ENCODE results near the gene DEK. TPM values are rescaled to one million over a fixed set of nuclear protein-coding genes. Genes with fewer than 3 reads are reported as not detected.
"Not testable (repeated sequence)": the region's sequence is repeated elsewhere in the genome, so short reads cannot be mapped to it uniquely, and the experiment has no call there.

Gene DEK
- total RNA-seq, 1 experiment from 2014 or later, result 234 TPM

DNA sequence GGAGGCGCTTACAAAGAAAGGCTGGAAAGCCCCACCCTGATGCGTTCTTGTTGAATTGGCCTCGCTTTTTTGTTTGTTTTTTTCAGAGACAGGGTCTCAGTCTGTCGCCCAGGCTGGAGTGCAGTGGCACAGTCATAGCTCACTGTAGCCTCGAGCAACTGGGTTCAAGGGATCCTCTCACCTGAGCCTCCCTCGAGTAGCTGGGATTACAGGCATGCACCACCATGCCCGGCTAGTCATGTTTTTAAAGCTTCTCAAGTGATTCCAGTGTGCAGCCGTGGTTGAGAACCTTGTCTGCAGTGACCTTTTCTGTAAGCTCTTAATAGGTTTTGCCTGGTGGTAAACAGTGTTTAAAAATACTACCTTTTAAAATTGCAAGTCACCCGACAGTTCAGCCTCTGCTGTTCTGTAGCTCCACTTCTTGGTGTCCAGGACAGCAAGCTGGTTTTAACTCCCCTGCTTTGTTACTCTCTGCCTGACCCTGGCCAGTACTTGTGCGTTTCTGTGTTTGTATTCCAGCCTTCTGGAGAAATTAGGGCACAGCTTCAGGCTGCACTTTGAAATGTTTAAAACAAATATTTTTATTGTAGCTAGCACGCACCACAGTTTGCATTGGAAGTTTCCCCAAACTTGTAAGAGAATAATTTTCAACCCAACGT, 54.7 kb downstream of the DEK start:
- no peak overlapping the region for H3K4me3 ChIP-seq (ENCODE audit: low read depth, low read length, poor library complexity, severe bottlenecking)
- H3K27ac ChIP-seq (ENCODE audit: low read depth, low read length, poor library complexity, severe bottlenecking), result no peak overlapping the region
- TF ChIP-seq CTCF (conservative IDR thresholded peaks at IDR 0.05; ENCODE audit: low read depth, low read length), result no peak
- TF ChIP-seq EZH2 (IDR thresholded peaks at IDR 0.05; ENCODE audit: borderline replicate concordance, low read depth, low read length, poor library complexity, severe bottlenecking), result no peak
- intact Hi-C loops (cut with micrococcal nuclease; ENCODE audit: unreplicated experiment), result no loop called here
- ChIA-PET POLR2A (ENCODE audit: low non-redundant PET) (no interaction called here), CTCF (no interaction called here)
- H3K4me1 ChIP-seq (ENCODE audit: insufficient read depth, low read length, poor library complexity, severe bottlenecking), result no peaks in the 10 kb centered on the region
- no peak for DNase-seq (ENCODE audit: low spot score)
- BruUV-seq (replicated peaks), result no TSS peak
- H3K27me3 ChIP-seq (replicated peaks; ENCODE audit: insufficient read depth, low read depth, low read length, poor library complexity), result no peaks in the 10 kb centered on the region
- no peaks in the 10 kb centered on the region for H3K9me3 ChIP-seq (ENCODE audit: low read depth, low read length, poor library complexity, severe bottlenecking)
- H3K36me3 ChIP-seq (ENCODE audit: insufficient read depth, low read length, poor library complexity, severe bottlenecking), result no peaks in the 10 kb centered on the region

DNA sequence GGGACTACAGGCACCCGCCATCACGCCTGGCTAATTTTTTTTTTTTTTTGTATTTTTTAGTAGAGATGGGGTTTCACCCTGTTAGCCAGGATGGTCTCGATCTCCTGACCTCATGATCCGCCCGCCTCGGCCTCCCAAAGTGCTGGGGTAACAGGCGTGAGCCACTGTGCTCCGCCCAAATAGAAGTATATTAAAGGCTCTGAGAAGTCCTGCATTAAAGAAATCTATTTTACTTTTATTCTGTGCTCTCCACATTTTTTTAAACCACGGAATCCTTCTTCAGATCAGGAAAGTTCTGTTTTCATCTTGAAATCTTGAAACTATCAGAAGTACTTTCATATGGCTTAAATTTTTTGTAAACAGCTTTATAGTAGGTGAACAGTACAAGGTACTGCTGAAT, 55.6 kb downstream of the DEK start:
- H3K4me3 ChIP-seq (ENCODE audit: low read depth, low read length, poor library complexity, severe bottlenecking); H3K4me1 ChIP-seq (ENCODE audit: insufficient read depth, low read length, poor library complexity, severe bottlenecking); DNase-seq (ENCODE audit: low spot score); H3K27me3 ChIP-seq (replicated peaks; ENCODE audit: insufficient read depth, low read depth, low read length, poor library complexity); BruUV-seq (replicated peaks); H3K36me3 ChIP-seq (ENCODE audit: insufficient read depth, low read length, poor library complexity, severe bottlenecking); POLR2A ChIA-PET (ENCODE audit: low non-redundant PET); CTCF ChIA-PET; H3K27ac ChIP-seq (ENCODE audit: low read depth, low read length, poor library complexity, severe bottlenecking); intact Hi-C loops (cut with micrococcal nuclease; ENCODE audit: unreplicated experiment); H3K9me3 ChIP-seq (ENCODE audit: low read depth, low read length, poor library complexity, severe bottlenecking): not testable (repeated sequence)

DNA sequence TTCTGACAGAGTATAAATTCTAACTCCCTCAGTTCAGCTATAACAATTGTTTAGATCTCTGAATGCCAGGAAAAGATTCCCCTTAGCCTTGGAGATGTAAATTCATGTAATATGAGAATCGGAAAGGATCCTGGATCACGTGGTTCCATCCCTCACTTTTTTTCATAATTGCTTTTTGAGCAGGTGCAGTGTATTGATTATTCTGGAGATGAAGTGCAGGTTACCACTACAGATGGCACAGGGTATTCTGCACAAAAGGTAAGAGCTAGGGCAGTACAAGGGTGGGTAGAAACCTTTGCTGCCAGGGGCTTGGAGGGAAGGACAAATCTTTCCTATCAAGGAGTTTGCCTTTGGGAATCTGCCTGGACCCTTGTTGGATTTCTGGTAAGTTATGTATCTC, 56.4 kb downstream of the DEK start:
- no peak overlapping the region for H3K27ac ChIP-seq (ENCODE audit: low read depth, low read length, poor library complexity, severe bottlenecking)
- CTCF ChIA-PET, result no interaction called here
- H3K27me3 ChIP-seq (replicated peaks; ENCODE audit: insufficient read depth, low read depth, low read length, poor library complexity), result no peaks in the 10 kb centered on the region
- TF ChIP-seq CTCF (conservative IDR thresholded peaks at IDR 0.05; ENCODE audit: low read depth, low read length) (no peak), EZH2 (IDR thresholded peaks at IDR 0.05; ENCODE audit: borderline replicate concordance, low read depth, low read length, poor library complexity, severe bottlenecking) (no peak)
- POLR2A ChIA-PET (ENCODE audit: low non-redundant PET), result no interaction called here
- BruUV-seq (replicated peaks), result no TSS peak
- H3K9me3 ChIP-seq (ENCODE audit: low read depth, low read length, poor library complexity, severe bottlenecking), result no peaks in the 10 kb centered on the region
- no peak overlapping the region for H3K4me3 ChIP-seq (ENCODE audit: low read depth, low read length, poor library complexity, severe bottlenecking)
- DNase-seq (ENCODE audit: low spot score), result no peak
- H3K36me3 ChIP-seq (ENCODE audit: insufficient read depth, low read length, poor library complexity, severe bottlenecking), result no peaks in the 10 kb centered on the region
- intact Hi-C loops (cut with micrococcal nuclease; ENCODE audit: unreplicated experiment), result no loop called here
- H3K4me1 ChIP-seq (ENCODE audit: insufficient read depth, low read length, poor library complexity, severe bottlenecking), result no peaks in the 10 kb centered on the region

- Histone ChIP-seq H3K4me3 (ENCODE audit: low read depth, low read length, poor library complexity, severe bottlenecking) (no peak overlapping the region), H3K36me3 (ENCODE audit: insufficient read depth, low read length, poor library complexity, severe bottlenecking) (no peaks in the 10 kb centered on the region), H3K4me1 (ENCODE audit: insufficient read depth, low read length, poor library complexity, severe bottlenecking) (no peaks in the 10 kb centered on the region), H3K27ac (ENCODE audit: low read depth, low read length, poor library complexity, severe bottlenecking) (no peak overlapping the region), H3K9me3 (ENCODE audit: low read depth, low read length, poor library complexity, severe bottlenecking) (no peaks in the 10 kb centered on the region), H3K27me3 (replicated peaks; ENCODE audit: insufficient read depth, low read depth, low read length, poor library complexity) (no peaks in the 10 kb centered on the region)
- intact Hi-C loops (cut with micrococcal nuclease; ENCODE audit: unreplicated experiment), result no loop called here
- BruUV-seq (replicated peaks), result no TSS peak
- DNase-seq (ENCODE audit: low spot score), result no peak
- POLR2A ChIA-PET (ENCODE audit: low non-redundant PET), result no interaction called here
- CTCF ChIA-PET, result interaction anchor here (0.7 kb wide), 1 partner anchor 743 kb away, joined by 3 read pairs; no protein-coding TSS in a partner anchor
- TF ChIP-seq EZH2 (IDR thresholded peaks at IDR 0.05; ENCODE audit: borderline replicate concordance, low read depth, low read length, poor library complexity, severe bottlenecking), result no peak
- TF ChIP-seq CTCF (conservative IDR thresholded peaks at IDR 0.05; ENCODE audit: low read depth, low read length), result no peak
Measured at GRCh38 chr6:18207438-18207837, 56.9 kb downstream of the DEK start.

Data from A673 (cell line).